PC-9 (cell line): Measurements from ENCODE around the gene ADIPOR2. TPM values are rescaled to one million over a fixed set of nuclear protein-coding genes. Genes with fewer than 3 reads are reported as not detected.

ENCODE experiments used
- BruUV-seq: library from RNA; stranded (reverse); fragments of 400-500 nt; replicated peaks from 2 replicates; lab custom pipeline; 2021; lab: Mats Ljungman, UMichigan
- CTCF ChIA-PET: fragments of 300-600 bp; sonication (Branson Sonifier 250); formaldehyde crosslinking; loops from one replicate; lab custom pipeline; 2022; ENCODE audit warnings: antibody characterized with exemption; lab: Charles Lee
- POLR2A ChIA-PET: fragments of 300-600 bp; sonication (Branson Sonifier 250); formaldehyde crosslinking; loops from one replicate; lab custom pipeline; 2022; ENCODE audit warnings: antibody characterized with exemption; ENCODE audit not compliant: unreplicated experiment; lab: Charles Lee
- DNase-seq, 2 experiments: peaks; one replicate each; pipeline versions ENCODE4 v3.0.0 to v3.0.0-alpha.2; 2015 to 2022; ENCODE audit warnings: mixed read lengths in 1 of 2
- H2AFZ ChIP-seq: fragments of 200-600 bp; sonication (generic); 2 replicates; pipeline ENCODE4 v1.8.1; 2017; ENCODE audit warnings: antibody characterized with exemption
- H3F3A ChIP-seq: fragments of 200-600 bp; sonication (generic); 2 replicates; pipeline ENCODE4 v1.8.1; 2017; ENCODE audit warnings: antibody characterized with exemption, mild to moderate bottlenecking, low read depth; ENCODE audit not compliant: insufficient read depth
- H3K27ac ChIP-seq: fragments of 200-600 bp; sonication (generic); 2 replicates; pipeline ENCODE4 v1.6.1; 2016; ENCODE audit warnings: mixed run types
- H3K27me3 ChIP-seq: fragments of 200-600 bp; sonication (generic); 2 replicates; pipeline ENCODE4 v1.6.1; 2016; ENCODE audit warnings: low read depth, mixed run types; ENCODE audit not compliant: insufficient read depth
- H3K36me3 ChIP-seq: fragments of 200-600 bp; sonication (generic); 2 replicates; pipeline ENCODE4 v1.6.1; 2016; ENCODE audit warnings: low read depth, mixed run types
- H3K4me1 ChIP-seq: fragments of 200-600 bp; sonication (generic); replicated peaks from 2 replicates; pipeline ENCODE4 v1.6.1; 2016; ENCODE audit warnings: mixed run types; ENCODE audit not compliant: insufficient read depth
- H3K4me2 ChIP-seq: fragments of 200-600 bp; sonication (generic); 2 replicates; pipeline ENCODE4 v1.6.1; 2017; ENCODE audit warnings: mixed run types
- H3K4me3 ChIP-seq: fragments of 200-600 bp; sonication (generic); 2 replicates; pipeline ENCODE4 v1.6.1; 2016; ENCODE audit warnings: mixed run types
- H3K79me2 ChIP-seq: fragments of 200-600 bp; sonication (generic); 2 replicates; pipeline ENCODE4 v1.6.1; 2017; ENCODE audit warnings: low read depth, mixed run types
- H3K9me2 ChIP-seq: fragments of 200-600 bp; sonication (generic); 2 replicates; pipeline ENCODE4 v1.8.1; 2017; ENCODE audit warnings: mild to moderate bottlenecking; ENCODE audit not compliant: insufficient read depth
- H3K9me3 ChIP-seq: fragments of 200-600 bp; sonication (generic); 2 replicates; pipeline ENCODE4 v1.8.1; 2016; ENCODE audit warnings: low read depth; ENCODE audit not compliant: insufficient read depth
- H4K20me1 ChIP-seq: fragments of 200-600 bp; sonication (generic); 2 replicates; pipeline ENCODE4 v1.8.1; 2017; ENCODE audit not compliant: insufficient read depth
- EZH2 ChIP-seq: fragments of 200-600 bp; sonication (generic); IDR thresholded peaks from 2 replicates; pipeline ENCODE4 v1.8.0; 2017; ENCODE audit warnings: antibody characterized with exemption, low read depth
- intact Hi-C: fragments of 100-400 bp; cut with micrococcal nuclease; formaldehyde crosslinking; loops from one replicate; pipeline ENCODE4 v1.10.0; 2022; ENCODE audit not compliant: unreplicated experiment
- total RNA-seq: library from RNA; stranded (reverse); gene quantifications from 2 replicates; pipeline ENCODE4 v1.2.3, GENCODE V29; 2021
- TF ChIP-seq, protein P1 (sequence below): fragments of 200-600 bp; sonication (generic); conservative IDR thresholded peaks from 2 replicates; pipeline ENCODE4 v1.6.1; 2017; ENCODE audit warnings: mixed run types, antibody characterized with exemption, mild to moderate bottlenecking, moderate library complexity

Gene ADIPOR2
- total RNA-seq, 1 experiment from 2014 or later: 107 TPM

DNA sequence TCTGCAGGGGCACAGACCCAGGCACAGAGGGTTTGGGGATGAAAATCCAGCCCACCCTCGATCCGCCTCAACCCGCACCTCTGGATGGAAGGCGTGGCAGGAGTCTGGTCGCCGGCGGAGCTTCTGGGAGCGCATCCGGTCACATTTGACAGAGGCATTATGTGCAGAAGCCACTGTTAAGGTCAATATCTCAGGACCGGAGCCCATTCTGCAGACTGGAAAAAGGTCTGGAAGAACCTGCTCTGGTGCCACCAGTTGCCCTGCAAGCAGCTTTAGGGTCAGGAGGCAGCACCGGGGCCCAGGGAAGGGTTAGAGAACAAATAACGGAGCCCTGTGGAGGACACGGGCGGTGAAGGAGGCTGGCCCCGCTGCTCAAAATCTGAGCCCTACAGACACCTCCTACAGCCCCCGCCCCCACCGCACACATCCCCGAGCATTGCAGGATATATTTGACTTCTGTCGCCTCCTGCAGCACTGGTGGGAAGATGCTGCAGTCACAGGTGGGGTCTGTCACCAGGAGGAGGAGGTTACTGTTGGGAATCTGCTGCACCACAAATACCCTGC, 104.4 kb downstream of the ADIPOR2 start:
- Histone ChIP-seq H3F3A (no peaks in the 10 kb centered on the region), H3K9me3 (no peaks in the 10 kb centered on the region), H3K9me2 (no peaks in the 10 kb centered on the region), H3K4me1 (peaks cover 6% of the 10 kb centered on the region; the same call in 1 of the 2 replicates), H3K79me2 (no peaks in the 10 kb centered on the region), H3K36me3 (no peaks in the 10 kb centered on the region), H3K27ac (no peak overlapping the region), H3K4me2 (peak overlapping the region; percentile 75), H3K4me3 (no peak overlapping the region), H4K20me1 (no peaks in the 10 kb centered on the region), H2AFZ (no peak overlapping the region), H3K27me3 (no peaks in the 10 kb centered on the region)
- no peak for DNase-seq
- BruUV-seq: no TSS peak
- ChIA-PET CTCF (interaction anchor here (0.9 to 2.2 kb wide), 3 partner anchors 135 to 144 kb away, joined by 4 to 10 read pairs (median 5); no protein-coding TSS in a partner anchor), POLR2A (no interaction called here)
- intact Hi-C loops: loop anchor here (5.0 kb wide), 1 partner anchor 787 kb away; no protein-coding TSS in a partner anchor
- no peak for TF ChIP-seq EZH2
- TF ChIP-seq, protein P1, sequence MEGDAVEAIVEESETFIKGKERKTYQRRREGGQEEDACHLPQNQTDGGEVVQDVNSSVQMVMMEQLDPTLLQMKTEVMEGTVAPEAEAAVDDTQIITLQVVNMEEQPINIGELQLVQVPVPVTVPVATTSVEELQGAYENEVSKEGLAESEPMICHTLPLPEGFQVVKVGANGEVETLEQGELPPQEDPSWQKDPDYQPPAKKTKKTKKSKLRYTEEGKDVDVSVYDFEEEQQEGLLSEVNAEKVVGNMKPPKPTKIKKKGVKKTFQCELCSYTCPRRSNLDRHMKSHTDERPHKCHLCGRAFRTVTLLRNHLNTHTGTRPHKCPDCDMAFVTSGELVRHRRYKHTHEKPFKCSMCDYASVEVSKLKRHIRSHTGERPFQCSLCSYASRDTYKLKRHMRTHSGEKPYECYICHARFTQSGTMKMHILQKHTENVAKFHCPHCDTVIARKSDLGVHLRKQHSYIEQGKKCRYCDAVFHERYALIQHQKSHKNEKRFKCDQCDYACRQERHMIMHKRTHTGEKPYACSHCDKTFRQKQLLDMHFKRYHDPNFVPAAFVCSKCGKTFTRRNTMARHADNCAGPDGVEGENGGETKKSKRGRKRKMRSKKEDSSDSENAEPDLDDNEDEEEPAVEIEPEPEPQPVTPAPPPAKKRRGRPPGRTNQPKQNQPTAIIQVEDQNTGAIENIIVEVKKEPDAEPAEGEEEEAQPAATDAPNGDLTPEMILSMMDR: no peak

DNA sequence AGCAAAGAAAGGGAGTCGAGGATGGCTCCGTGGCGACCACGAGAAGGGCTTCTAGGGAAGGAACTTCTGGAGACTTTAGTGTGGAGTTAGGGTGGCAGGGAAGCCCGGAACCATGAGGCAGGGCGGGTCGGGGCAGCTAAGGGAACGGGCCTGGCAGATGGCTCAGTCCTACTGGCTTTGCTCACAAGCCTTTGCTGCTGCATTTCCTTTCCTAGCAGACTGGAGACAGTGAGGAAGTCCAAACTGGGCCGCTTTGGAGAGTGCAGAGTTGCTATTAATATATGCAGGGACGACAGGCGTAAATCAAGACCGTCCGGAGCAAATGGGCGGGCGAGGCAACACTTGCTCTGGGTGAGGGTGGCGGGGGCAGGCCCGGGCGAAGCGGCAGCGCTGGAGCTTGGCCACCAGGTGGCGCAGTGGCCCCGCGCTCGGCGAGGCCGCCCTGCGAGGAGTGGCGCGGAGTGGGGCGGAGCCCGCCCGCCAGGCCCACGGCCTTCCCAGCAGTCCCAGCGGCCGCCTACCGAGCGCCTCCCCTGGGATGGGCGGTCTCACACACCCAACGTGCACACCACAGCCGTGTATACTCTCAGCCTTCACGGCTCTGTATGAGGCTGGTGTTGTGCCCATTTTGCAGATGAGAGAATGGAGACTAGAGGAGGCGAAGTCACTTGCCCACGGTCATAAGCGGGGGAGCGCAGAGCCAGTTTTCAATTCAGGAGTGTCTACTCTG, 105.1 kb downstream of the ADIPOR2 start:
- DNase-seq: peak; percentile 57 to 94
- Histone ChIP-seq H3K27me3 (peaks cover 6% of the 10 kb centered on the region), H3K4me1 (peaks cover 6% of the 10 kb centered on the region; the same call in 1 of the 2 replicates), H2AFZ (peak overlapping the region; percentile 79), H3K4me3 (peak overlapping the region; percentile 50), H4K20me1 (no peaks in the 10 kb centered on the region), H3K9me2 (no peaks in the 10 kb centered on the region), H3K27ac (no peak overlapping the region), H3K9me3 (no peaks in the 10 kb centered on the region), H3K36me3 (no peaks in the 10 kb centered on the region), H3K79me2 (no peaks in the 10 kb centered on the region), H3K4me2 (peak overlapping the region; percentile 75), H3F3A (no peaks in the 10 kb centered on the region)
- CTCF ChIA-PET: interaction anchor here (0.6 to 2.2 kb wide), 4 partner anchors 136 to 241 kb away, joined by 3 to 10 read pairs (median 4); no protein-coding TSS in a partner anchor
- TF ChIP-seq, protein P1: peak; percentile 94
- TF ChIP-seq EZH2: no peak
- POLR2A ChIA-PET: no interaction called here
- BruUV-seq: no TSS peak
- intact Hi-C loops: loop anchor here (1.0 to 5.0 kb wide), 3 partner anchors 144 to 786 kb away; no protein-coding TSS in a partner anchor

DNA sequence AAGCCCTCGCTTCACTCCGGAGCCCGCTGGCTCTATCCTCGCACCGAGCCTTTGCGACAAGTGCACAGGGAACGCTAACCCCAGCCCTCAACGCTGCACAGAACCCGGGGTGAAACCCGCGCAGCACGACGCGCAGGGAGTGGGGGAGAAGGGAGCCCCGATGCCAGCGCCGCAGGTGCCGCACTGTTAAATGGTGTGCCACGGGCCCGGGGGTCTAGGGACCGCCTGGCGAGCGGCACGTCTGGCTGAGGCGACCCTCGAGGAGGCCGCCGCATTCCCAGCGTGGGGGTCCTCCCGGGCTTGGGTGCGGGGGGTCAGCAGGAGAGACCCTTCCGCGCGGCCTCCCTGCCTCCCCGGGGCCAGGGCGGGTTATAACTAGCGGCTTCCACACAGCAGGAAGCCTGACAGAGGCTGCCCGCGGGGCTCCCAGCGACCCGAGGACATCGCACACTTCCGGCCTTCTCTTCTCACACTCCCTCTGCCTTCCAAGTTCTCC, 105.7 kb downstream of the ADIPOR2 start:
- Histone ChIP-seq H3K79me2 (no peaks in the 10 kb centered on the region), H4K20me1 (no peaks in the 10 kb centered on the region), H3K36me3 (no peaks in the 10 kb centered on the region), H3K4me2 (peak overlapping the region; percentile 75), H3K27me3 (peaks cover 6% of the 10 kb centered on the region), H2AFZ (peak overlapping the region; percentile 79), H3K9me3 (no peaks in the 10 kb centered on the region), H3K4me3 (peak overlapping the region; percentile 50), H3K4me1 (peaks cover 6% of the 10 kb centered on the region; the same call in 1 of the 2 replicates), H3F3A (no peaks in the 10 kb centered on the region), H3K9me2 (no peaks in the 10 kb centered on the region), H3K27ac (no peak overlapping the region)
- ChIA-PET POLR2A (interaction anchor here (0.5 kb wide), 1 partner anchor 488 kb away, joined by 4 read pairs; no protein-coding TSS in a partner anchor), CTCF (interaction anchor here (0.6 to 2.2 kb wide), 2 partner anchors 143 to 242 kb away, joined by 3 to 10 read pairs; no protein-coding TSS in a partner anchor)
- DNase-seq: no peak
- intact Hi-C loops: loop anchor here (1.0 to 5.0 kb wide), 3 partner anchors 144 to 786 kb away; no protein-coding TSS in a partner anchor
- no peak for TF ChIP-seq EZH2
- TF ChIP-seq, protein P1: no peak
- no TSS peak for BruUV-seq
